Liver (tissue), 9 donors: ENCODE results near the gene WNT8A. TPM values are rescaled to one million over a fixed set of nuclear protein-coding genes. Genes with fewer than 3 reads are reported as not detected.

Source experiments
- DNase-seq: peaks from one replicate; pipeline ENCODE4 v3.0.0-alpha.2; 2017; ENCODE audit warnings: low spot score
- H3K27ac ChIP-seq, 2 donors: one replicate each; pipeline ENCODE4 v1.7.0; 2013; ENCODE audit warnings: inconsistent platforms in 2 of 2, low read length in 2 of 2, control low read depth in 1 of 2, low read depth in 1 of 2, mild to moderate bottlenecking in 1 of 2
- H3K27me3 ChIP-seq, 4 donors: one replicate each; pipeline versions ENCODE4 v1.6.1 to v1.7.0; 2013; ENCODE audit warnings: low read length in 3 of 4, inconsistent platforms in 1 of 4, mild to moderate bottlenecking in 1 of 4, moderate library complexity in 1 of 4; ENCODE audit not compliant: control insufficient read depth in 4 of 4, insufficient read depth in 4 of 4
- H3K36me3 ChIP-seq, 4 donors: one replicate each; pipeline versions ENCODE4 v1.6.1 to v1.7.0; 2013; ENCODE audit warnings: low read length in 3 of 4, mild to moderate bottlenecking in 3 of 4, low read depth in 1 of 4, moderate library complexity in 1 of 4; ENCODE audit not compliant: control insufficient read depth in 4 of 4, insufficient read depth in 3 of 4
- H3K4me1 ChIP-seq, 4 donors: one replicate each; pipeline versions ENCODE4 v1.6.1 to v1.7.0; 2013; ENCODE audit warnings: low read length in 3 of 4, mild to moderate bottlenecking in 3 of 4, moderate library complexity in 1 of 4; ENCODE audit not compliant: control insufficient read depth in 4 of 4, insufficient read depth in 4 of 4
- H3K4me3 ChIP-seq, 3 donors: one replicate each; pipeline versions ENCODE4 v1.6.1 to v1.7.0; 2013; ENCODE audit warnings: low read length in 3 of 3, control low read depth in 1 of 3, low read depth in 1 of 3, mild to moderate bottlenecking in 1 of 3
- H3K9ac ChIP-seq, 2 donors: one replicate each; pipeline ENCODE4 v1.7.0; 2013; ENCODE audit warnings: low read length in 2 of 2, mild to moderate bottlenecking in 2 of 2, moderate library complexity in 2 of 2, control low read depth in 1 of 2, low read depth in 1 of 2
- H3K9me3 ChIP-seq, 4 donors: one replicate each; pipeline versions ENCODE4 v1.6.1 to v1.7.0; 2013; ENCODE audit warnings: low read length in 3 of 4; ENCODE audit not compliant: control insufficient read depth in 4 of 4
- ATF3 ChIP-seq: IDR thresholded peaks from 2 replicates; pipeline ENCODE4 v1.6.1; 2016; ENCODE audit warnings: antibody characterized with exemption
- CTCF ChIP-seq: fragments of 150-350 bp; IDR thresholded peaks from 2 replicates; pipeline ENCODE4 v1.5.1; 2017; ENCODE audit warnings: improper control_type of control experiment, low read depth, low read length; ENCODE audit not compliant: missing input control
- EGR1 ChIP-seq, 2 donors: IDR thresholded peaks; 2 replicates each; pipeline ENCODE4 v1.6.1; 2016 to 2018; ENCODE audit warnings: antibody characterized with exemption in 2 of 2, low read depth in 2 of 2
- FOXA1 ChIP-seq: IDR thresholded peaks from 2 replicates; pipeline ENCODE4 v1.6.1; 2016; ENCODE audit warnings: antibody characterized with exemption
- FOXA2 ChIP-seq: IDR thresholded peaks from 2 replicates; pipeline ENCODE4 v1.6.1; 2016; ENCODE audit warnings: antibody characterized with exemption
- HNF4A ChIP-seq, 2 donors: conservative IDR thresholded peaks; 2 replicates each; pipeline ENCODE4 v1.6.1; 2016; ENCODE audit warnings: antibody characterized with exemption in 2 of 2, mild to moderate bottlenecking in 2 of 2
- HNF4G ChIP-seq: IDR thresholded peaks from 2 replicates; pipeline ENCODE4 v1.6.1; 2016; ENCODE audit warnings: antibody characterized with exemption
- JUND ChIP-seq, 2 donors: IDR thresholded peaks; 2 replicates each; pipeline ENCODE4 v1.6.1; 2016; ENCODE audit warnings: antibody characterized with exemption in 2 of 2
- RXRA ChIP-seq, 2 donors: IDR thresholded peaks; 2 replicates each; pipeline ENCODE4 v1.6.1; 2017 to 2018; ENCODE audit warnings: antibody characterized with exemption in 2 of 2, mild to moderate bottlenecking in 1 of 2
- SP1 ChIP-seq: IDR thresholded peaks from 2 replicates; pipeline ENCODE4 v1.6.1; 2018; ENCODE audit warnings: antibody characterized with exemption, mild to moderate bottlenecking
- TAF1 ChIP-seq: conservative IDR thresholded peaks from 2 replicates; pipeline ENCODE4 v1.6.1; 2016; ENCODE audit warnings: antibody characterized with exemption, mild to moderate bottlenecking
- YY1 ChIP-seq: IDR thresholded peaks from 2 replicates; pipeline ENCODE4 v1.6.1; 2016; ENCODE audit warnings: antibody characterized with exemption, mild to moderate bottlenecking
- WGBS: extraction: QIAGEN DNeasy Blood & Tissue Kit; methylation state at CpG from one replicate; pipeline ENCODE4 v1.1.7; 2013; 5-methylcytosine and 5-hydroxymethylcytosine counted together
- polyA plus RNA-seq, 2 donors: library from polyadenylated mRNA; stranded (reverse) in 1 of 2; unstranded in 1 of 2; fragments of 200-250 nt in 1 of 2; fragments of >200 nt in 1 of 2; fragmentation: Nextera tagmentation in 1 of 2; extraction: Ambion mirVana in 1 of 2; gene quantifications; one replicate each; pipeline versions ENCODE4 v1.2.1 to v1.2.3, GENCODE V29; 2013 to 2015
- total RNA-seq, 2 donors: library from RNA; depleted of rRNA; stranded (reverse); fragments of >200 nt; gene quantifications; one replicate each; pipeline ENCODE4 v1.2.3, GENCODE V29; 2014
- TF ChIP-seq, protein P1 (sequence below): IDR thresholded peaks from 2 replicates; pipeline ENCODE4 v1.6.1; 2016; ENCODE audit warnings: antibody characterized with exemption
- TF ChIP-seq, protein P2 (sequence below): IDR thresholded peaks from 2 replicates; pipeline ENCODE4 v1.6.1; 2016; ENCODE audit warnings: antibody characterized with exemption
- TF ChIP-seq, protein P3 (sequence below): IDR thresholded peaks from 2 replicates; pipeline ENCODE4 v1.6.1; 2016; ENCODE audit warnings: antibody characterized with exemption, mild to moderate bottlenecking
- donor health status: healthy.
- donor health status: healthy.
- donor health status: healthy.
- donor health status: healthy.
- donor health status: healthy.

Gene WNT8A
- total and polyA plus RNA-seq, 4 donors = not detected

GRCh38 chr5:138053554-138053953 is 30.3 kb upstream of the WNT8A start (continued):
- no peak for TF ChIP-seq CTCF

DNA sequence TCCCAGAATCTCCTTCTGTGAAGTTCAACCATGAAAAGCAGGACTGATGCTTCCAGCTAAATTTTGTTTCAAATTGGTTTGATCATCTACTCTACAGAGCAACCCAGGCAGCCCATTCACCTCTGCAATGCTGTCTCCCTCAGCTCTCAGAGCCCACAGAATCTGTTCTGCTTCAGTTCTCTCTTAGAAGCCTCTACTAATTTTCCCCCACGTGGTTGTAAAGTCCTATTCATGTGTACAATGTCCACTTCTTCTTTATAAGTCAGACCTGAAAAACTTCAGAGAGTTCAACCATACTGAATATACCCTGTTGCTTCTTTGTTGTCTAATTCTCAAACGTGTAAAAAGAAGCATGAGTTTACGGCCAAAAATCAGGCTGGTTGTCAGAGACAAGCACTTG is 29.6 kb upstream of the WNT8A start:
- Histone ChIP-seq H3K4me1 (no peaks in the 10 kb centered on the region), H3K27ac (no peak overlapping the region), H3K36me3 (no peaks in the 10 kb centered on the region), H3K27me3 (no peaks in the 10 kb centered on the region), H3K4me3 (no peak overlapping the region), H3K9ac (no peak overlapping the region), H3K9me3 (no peaks in the 10 kb centered on the region)
- WGBS = 38% methylated on average over 3 of the region's 3 CpGs
- no peak for DNase-seq
- TF ChIP-seq YY1 (no peak), ATF3 (no peak), RXRA (IDR thresholded peaks at IDR 0.05) (no peak), JUND (IDR thresholded peaks at IDR 0.05) (no peak), EGR1 (IDR thresholded peaks at IDR 0.05; ENCODE audit: low read depth in 2 of 2) (no peak), HNF4G (no peak), HNF4A (conservative IDR thresholded peaks at IDR 0.05) (no peak), CTCF (no peak), FOXA1 (no peak), SP1 (no peak), FOXA2 (no peak), TAF1 (no peak)
- TF ChIP-seq, protein P1, sequence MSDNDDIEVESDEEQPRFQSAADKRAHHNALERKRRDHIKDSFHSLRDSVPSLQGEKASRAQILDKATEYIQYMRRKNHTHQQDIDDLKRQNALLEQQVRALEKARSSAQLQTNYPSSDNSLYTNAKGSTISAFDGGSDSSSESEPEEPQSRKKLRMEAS = no peak
- TF ChIP-seq, protein P2, sequence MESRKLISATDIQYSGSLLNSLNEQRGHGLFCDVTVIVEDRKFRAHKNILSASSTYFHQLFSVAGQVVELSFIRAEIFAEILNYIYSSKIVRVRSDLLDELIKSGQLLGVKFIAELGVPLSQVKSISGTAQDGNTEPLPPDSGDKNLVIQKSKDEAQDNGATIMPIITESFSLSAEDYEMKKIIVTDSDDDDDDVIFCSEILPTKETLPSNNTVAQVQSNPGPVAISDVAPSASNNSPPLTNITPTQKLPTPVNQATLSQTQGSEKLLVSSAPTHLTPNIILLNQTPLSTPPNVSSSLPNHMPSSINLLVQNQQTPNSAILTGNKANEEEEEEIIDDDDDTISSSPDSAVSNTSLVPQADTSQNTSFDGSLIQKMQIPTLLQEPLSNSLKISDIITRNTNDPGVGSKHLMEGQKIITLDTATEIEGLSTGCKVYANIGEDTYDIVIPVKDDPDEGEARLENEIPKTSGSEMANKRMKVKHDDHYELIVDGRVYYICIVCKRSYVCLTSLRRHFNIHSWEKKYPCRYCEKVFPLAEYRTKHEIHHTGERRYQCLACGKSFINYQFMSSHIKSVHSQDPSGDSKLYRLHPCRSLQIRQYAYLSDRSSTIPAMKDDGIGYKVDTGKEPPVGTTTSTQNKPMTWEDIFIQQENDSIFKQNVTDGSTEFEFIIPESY = no peak
- TF ChIP-seq, protein P3, sequence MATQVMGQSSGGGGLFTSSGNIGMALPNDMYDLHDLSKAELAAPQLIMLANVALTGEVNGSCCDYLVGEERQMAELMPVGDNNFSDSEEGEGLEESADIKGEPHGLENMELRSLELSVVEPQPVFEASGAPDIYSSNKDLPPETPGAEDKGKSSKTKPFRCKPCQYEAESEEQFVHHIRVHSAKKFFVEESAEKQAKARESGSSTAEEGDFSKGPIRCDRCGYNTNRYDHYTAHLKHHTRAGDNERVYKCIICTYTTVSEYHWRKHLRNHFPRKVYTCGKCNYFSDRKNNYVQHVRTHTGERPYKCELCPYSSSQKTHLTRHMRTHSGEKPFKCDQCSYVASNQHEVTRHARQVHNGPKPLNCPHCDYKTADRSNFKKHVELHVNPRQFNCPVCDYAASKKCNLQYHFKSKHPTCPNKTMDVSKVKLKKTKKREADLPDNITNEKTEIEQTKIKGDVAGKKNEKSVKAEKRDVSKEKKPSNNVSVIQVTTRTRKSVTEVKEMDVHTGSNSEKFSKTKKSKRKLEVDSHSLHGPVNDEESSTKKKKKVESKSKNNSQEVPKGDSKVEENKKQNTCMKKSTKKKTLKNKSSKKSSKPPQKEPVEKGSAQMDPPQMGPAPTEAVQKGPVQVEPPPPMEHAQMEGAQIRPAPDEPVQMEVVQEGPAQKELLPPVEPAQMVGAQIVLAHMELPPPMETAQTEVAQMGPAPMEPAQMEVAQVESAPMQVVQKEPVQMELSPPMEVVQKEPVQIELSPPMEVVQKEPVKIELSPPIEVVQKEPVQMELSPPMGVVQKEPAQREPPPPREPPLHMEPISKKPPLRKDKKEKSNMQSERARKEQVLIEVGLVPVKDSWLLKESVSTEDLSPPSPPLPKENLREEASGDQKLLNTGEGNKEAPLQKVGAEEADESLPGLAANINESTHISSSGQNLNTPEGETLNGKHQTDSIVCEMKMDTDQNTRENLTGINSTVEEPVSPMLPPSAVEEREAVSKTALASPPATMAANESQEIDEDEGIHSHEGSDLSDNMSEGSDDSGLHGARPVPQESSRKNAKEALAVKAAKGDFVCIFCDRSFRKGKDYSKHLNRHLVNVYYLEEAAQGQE = no peak
